Neural cell (in vitro differentiated cells): Measurements from ENCODE around the gene LPIN1.

Source experiments
- CTCF ChIP-seq: fragments of 450-650 bp; IDR thresholded peaks from 2 replicates; pipeline ENCODE4 v1.5.1; 2014; ENCODE audit warnings: antibody characterized with exemption, mild to moderate bottlenecking, moderate library complexity; ENCODE audit not compliant: poor library complexity, severe bottlenecking
- EZH2 ChIP-seq: fragments of 200-600, 300-800 bp; shearing (Covaris generic), sonication (generic); IDR thresholded peaks from 2 replicates; pipeline ENCODE4 v1.6.1; 2014; ENCODE audit warnings: antibody characterized with exemption, low read length, borderline replicate concordance, mild to moderate bottlenecking; ENCODE audit not compliant: insufficient read depth, poor library complexity, severe bottlenecking
- POLR2AphosphoS5 ChIP-seq: IDR thresholded peaks from 2 replicates; pipeline ENCODE4 v1.6.1; 2012
- RAD21 ChIP-seq: fragments of 450-650 bp; conservative IDR thresholded peaks from 2 replicates; pipeline ENCODE4 v1.6.1; 2014; ENCODE audit warnings: antibody characterized with exemption, mild to moderate bottlenecking, moderate library complexity
- SMC3 ChIP-seq: fragments of 450-650 bp; conservative IDR thresholded peaks from 2 replicates; pipeline ENCODE4 v1.6.1; 2014; ENCODE audit warnings: antibody characterized with exemption, mild to moderate bottlenecking, moderate library complexity; ENCODE audit not compliant: poor library complexity
- TAF1 ChIP-seq: IDR thresholded peaks from 2 replicates; pipeline ENCODE4 v1.6.1; 2012; ENCODE audit warnings: low read depth
- TF ChIP-seq, protein P1 (sequence below): IDR thresholded peaks from 2 replicates; pipeline ENCODE4 v1.6.1; 2012; ENCODE audit warnings: borderline replicate concordance

GRCh38 chr2:11754700-11755015, 8.2 kb downstream of the LPIN1 start:
- TF ChIP-seq POLR2AphosphoS5: no peak
- TF ChIP-seq CTCF: no peak
- no peak for TF ChIP-seq TAF1
- TF ChIP-seq RAD21: no peak
- no peak for TF ChIP-seq SMC3
- TF ChIP-seq EZH2: no peak
- TF ChIP-seq, protein P1, sequence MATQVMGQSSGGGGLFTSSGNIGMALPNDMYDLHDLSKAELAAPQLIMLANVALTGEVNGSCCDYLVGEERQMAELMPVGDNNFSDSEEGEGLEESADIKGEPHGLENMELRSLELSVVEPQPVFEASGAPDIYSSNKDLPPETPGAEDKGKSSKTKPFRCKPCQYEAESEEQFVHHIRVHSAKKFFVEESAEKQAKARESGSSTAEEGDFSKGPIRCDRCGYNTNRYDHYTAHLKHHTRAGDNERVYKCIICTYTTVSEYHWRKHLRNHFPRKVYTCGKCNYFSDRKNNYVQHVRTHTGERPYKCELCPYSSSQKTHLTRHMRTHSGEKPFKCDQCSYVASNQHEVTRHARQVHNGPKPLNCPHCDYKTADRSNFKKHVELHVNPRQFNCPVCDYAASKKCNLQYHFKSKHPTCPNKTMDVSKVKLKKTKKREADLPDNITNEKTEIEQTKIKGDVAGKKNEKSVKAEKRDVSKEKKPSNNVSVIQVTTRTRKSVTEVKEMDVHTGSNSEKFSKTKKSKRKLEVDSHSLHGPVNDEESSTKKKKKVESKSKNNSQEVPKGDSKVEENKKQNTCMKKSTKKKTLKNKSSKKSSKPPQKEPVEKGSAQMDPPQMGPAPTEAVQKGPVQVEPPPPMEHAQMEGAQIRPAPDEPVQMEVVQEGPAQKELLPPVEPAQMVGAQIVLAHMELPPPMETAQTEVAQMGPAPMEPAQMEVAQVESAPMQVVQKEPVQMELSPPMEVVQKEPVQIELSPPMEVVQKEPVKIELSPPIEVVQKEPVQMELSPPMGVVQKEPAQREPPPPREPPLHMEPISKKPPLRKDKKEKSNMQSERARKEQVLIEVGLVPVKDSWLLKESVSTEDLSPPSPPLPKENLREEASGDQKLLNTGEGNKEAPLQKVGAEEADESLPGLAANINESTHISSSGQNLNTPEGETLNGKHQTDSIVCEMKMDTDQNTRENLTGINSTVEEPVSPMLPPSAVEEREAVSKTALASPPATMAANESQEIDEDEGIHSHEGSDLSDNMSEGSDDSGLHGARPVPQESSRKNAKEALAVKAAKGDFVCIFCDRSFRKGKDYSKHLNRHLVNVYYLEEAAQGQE: no peak
